Left lung (tissue), 10 donors: ENCODE results near the gene CHRNA4. TPM values are rescaled to one million over a fixed set of nuclear protein-coding genes. Genes with fewer than 3 reads are reported as not detected.
"Not testable (repeated sequence)": the region's sequence is repeated elsewhere in the genome, so short reads cannot be mapped to it uniquely, and the experiment has no call there.

Experiments used
- ATAC-seq: fragments of 200-7000 bp; cut with Tn5 transposase; one replicate; pipeline ENCODE4 v1.9.1; 2020; ENCODE audit warnings: moderate library complexity
- DNase-seq, 4 donors: peaks; one replicate each; pipeline ENCODE4 v3.0.0-alpha.2; 2013 to 2020
- H3K27ac ChIP-seq, 2 donors: fragments of 200-600 bp; sonication (generic) in 1 of 2; one replicate each; pipeline versions ENCODE4 v1.5.0 to v1.8.0; 2020 to 2021
- H3K27me3 ChIP-seq, 2 donors: fragments of 200-600 bp; sonication (generic) in 1 of 2; one replicate each; pipeline versions ENCODE4 v1.5.0 to v1.8.0; 2020 to 2021
- H3K36me3 ChIP-seq, 2 donors: fragments of 200-600 bp; sonication (generic) in 1 of 2; one replicate each; pipeline versions ENCODE4 v1.5.0 to v1.8.0; 2020 to 2021
- H3K4me1 ChIP-seq, 2 donors: fragments of 200-600 bp; one replicate each; pipeline ENCODE4 v1.8.0; 2021
- H3K4me3 ChIP-seq, 2 donors: fragments of 200-600 bp; sonication (generic) in 1 of 2; one replicate each; pipeline versions ENCODE4 v1.5.0 to v1.8.0; 2020 to 2021; ENCODE audit warnings: mild to moderate bottlenecking in 1 of 2
- H3K9me3 ChIP-seq, 2 donors: fragments of 200-600 bp; sonication (generic) in 1 of 2; one replicate each; pipeline versions ENCODE4 v1.5.0 to v1.8.0; 2020 to 2021
- CTCF ChIP-seq, 2 donors: fragments of 200-600 bp; sonication (generic) in 1 of 2; IDR thresholded peaks; one replicate each; pipeline versions ENCODE4 v1.5.0 to v1.8.0; 2021; ENCODE audit warnings: antibody characterized with exemption in 2 of 2
- intact Hi-C, 2 donors: fragments of 100-400 bp; cut with DNase I; formaldehyde crosslinking; loops; one replicate each; pipeline versions ENCODE4 v1.11.2 to v1.14.2; 2022
- polyA plus RNA-seq, 6 donors: library from polyadenylated mRNA; unstranded; fragments of 120-200 nt; gene quantifications; one replicate each; pipeline ENCODE4 v1.2.1, GENCODE V29; 2013; ENCODE audit not compliant: insufficient read length in 6 of 6
- total RNA-seq, 2 donors: library from RNA; stranded (reverse); fragmentation: NEBNext Ultra II Directional; extraction: Animal tissue kit (Norgen Biotek cat#: 25700); gene quantifications; one replicate each; pipeline ENCODE4 v1.2.1, GENCODE V29; 2021
- donor health status: DM: no; HTN: yes; CAD: no.
- donor health status: DM: no; HTN: no; CAD: no.

Gene CHRNA4
- total and polyA plus RNA-seq, 8 donors: 0.16 to 1.3 (median 1.00) TPM; not detected in 2

GRCh38 chr20:63381781-63382431 is 20.8 kb upstream of the CHRNA4 start:
- TF ChIP-seq CTCF (IDR thresholded peaks at IDR 0.05): peak; percentile 81 to 94
- Histone ChIP-seq H3K9me3 (peaks cover 0 to 19% of the 10 kb centered on the region in 2 donors), H3K27ac (no peak overlapping the region), H3K36me3 (no peaks in the 10 kb centered on the region), H3K4me3 (no peak overlapping the region), H3K27me3 (peaks cover 12 to 73% of the 10 kb centered on the region in 2 donors), H3K4me1 (no peaks in the 10 kb centered on the region)
- ATAC-seq (peak; percentile 76), DNase-seq (peak in 2 of 4 donors; percentile 35 to 81)
- intact Hi-C loops: loop anchor here in 1 of 2 donors (5.0 kb wide), 1 partner anchor 75 kb away; no protein-coding TSS in a partner anchor

- peak in 1 of 4 donors; percentile 69 for DNase-seq
- no peaks in the 10 kb centered on the region for H3K36me3 ChIP-seq
- H3K4me1 ChIP-seq: no peaks in the 10 kb centered on the region
Observed at GRCh38 chr20:63380346-63380870, 19.3 kb upstream of the CHRNA4 start.

GRCh38 chr20:63379872-63380271 is 18.7 kb upstream of the CHRNA4 start:
- intact Hi-C loops: loop anchor here in 1 of 2 donors (5.0 kb wide), 1 partner anchor 73 kb away; no protein-coding TSS in a partner anchor
- H3K27me3 ChIP-seq: peaks cover 19 to 92% of the 10 kb centered on the region in 2 donors

More at GRCh38 chr20:63380346-63380870, 19.3 kb upstream of the CHRNA4 start:
- TF ChIP-seq CTCF (IDR thresholded peaks at IDR 0.05): no peak
- peaks cover 19 to 87% of the 10 kb centered on the region in 2 donors for H3K27me3 ChIP-seq
- H3K27ac ChIP-seq: no peak overlapping the region
- no peak overlapping the region for H3K4me3 ChIP-seq
- intact Hi-C loops: loop anchor here in 1 of 2 donors (5.0 kb wide), 1 partner anchor 73 kb away; no protein-coding TSS in a partner anchor
- no peak for ATAC-seq
- H3K9me3 ChIP-seq: peaks cover 0 to 6% of the 10 kb centered on the region in 2 donors

GRCh38 chr20:63379296-63379695 is 18.1 kb upstream of the CHRNA4 start:
- intact Hi-C loops: no loop called here
- Histone ChIP-seq H3K4me1 (no peaks in the 10 kb centered on the region), H3K27me3 (peaks cover 19 to 95% of the 10 kb centered on the region in 2 donors), H3K27ac (no peak overlapping the region), H3K4me3 (no peak overlapping the region), H3K36me3 (no peaks in the 10 kb centered on the region), H3K9me3 (no peaks in the 10 kb centered on the region)
- DNase-seq (peak in 1 of 4 donors; percentile 45), ATAC-seq (no peak)
- TF ChIP-seq CTCF (IDR thresholded peaks at IDR 0.05): no peak

More at GRCh38 chr20:63379872-63380271, 18.7 kb upstream of the CHRNA4 start:
- H3K4me3 ChIP-seq, ATAC-seq, H3K4me1 ChIP-seq, H3K9me3 ChIP-seq, H3K36me3 ChIP-seq, H3K27ac ChIP-seq, DNase-seq: not testable (repeated sequence)

GRCh38 chr20:63378626-63379025 is 17.5 kb upstream of the CHRNA4 start:
- intact Hi-C loops: no loop called here
- TF ChIP-seq CTCF (IDR thresholded peaks at IDR 0.05): no peak
- ATAC-seq: no peak

More at GRCh38 chr20:63378626-63379025, 17.5 kb upstream of the CHRNA4 start:
- Histone ChIP-seq H3K9me3 (no peaks in the 10 kb centered on the region), H3K27me3 (peaks cover 19 to 97% of the 10 kb centered on the region in 2 donors), H3K4me1 (no peaks in the 10 kb centered on the region), H3K36me3 (no peaks in the 10 kb centered on the region), H3K27ac (no peak overlapping the region), H3K4me3 (no peak overlapping the region)
- peak in 1 of 4 donors; percentile 47 for DNase-seq
